NCI-H1105 (cell line): ENCODE results near the gene TMEM154.

Experiments used
- DNase-seq: peaks from one replicate; lab custom pipeline; 2025; lab: John Stamatoyannopoulos, UW

TMEM154 gene

GRCh38 chr4:152696764-152697261, 17.0 kb upstream of the TMEM154 start:
- DNase-seq, result no peak

GRCh38 chr4:152693871-152694270, 14.1 kb upstream of the TMEM154 start:
- no peak for DNase-seq

- no peak for DNase-seq
Observed at GRCh38 chr4:152691761-152692160, 12.0 kb upstream of the TMEM154 start.

GRCh38 chr4:152690706-152691651, 11.2 kb upstream of the TMEM154 start:
- DNase-seq, result no peak

- DNase-seq, result no peak
Observed at GRCh38 chr4:152689615-152690501, 10.1 kb upstream of the TMEM154 start.

GRCh38 chr4:152687974-152688599, 8.3 kb upstream of the TMEM154 start:
- no peak for DNase-seq

- no peak for DNase-seq
Observed at GRCh38 chr4:152686452-152687013, 6.7 kb upstream of the TMEM154 start.

GRCh38 chr4:152684587-152684986, 4.8 kb upstream of the TMEM154 start:
- no peak for DNase-seq

GRCh38 chr4:152684007-152684406, 4.2 kb upstream of the TMEM154 start:
- DNase-seq, result no peak

GRCh38 chr4:152682143-152682941, 2.5 kb upstream of the TMEM154 start:
- no peak for DNase-seq

GRCh38 chr4:152680988-152681603, 1.3 kb upstream of the TMEM154 start:
- DNase-seq, result no peak

- no peak for DNase-seq
Observed at GRCh38 chr4:152678841-152679240, 956 bp downstream of the TMEM154 start.

GRCh38 chr4:152677117-152677516, 2.7 kb downstream of the TMEM154 start:
- no peak for DNase-seq

GRCh38 chr4:152676052-152676854, 3.5 kb downstream of the TMEM154 start:
- DNase-seq, result no peak

GRCh38 chr4:152674359-152674758, 5.4 kb downstream of the TMEM154 start:
- DNase-seq, result no peak

- no peak for DNase-seq
Observed at GRCh38 chr4:152673489-152673888, 6.3 kb downstream of the TMEM154 start.

- DNase-seq, result no peak
Observed at GRCh38 chr4:152672206-152673092, 7.3 kb downstream of the TMEM154 start.

GRCh38 chr4:152668338-152668964, 11.3 kb downstream of the TMEM154 start:
- DNase-seq, result no peak
